WTC11 (cell line): ENCODE data around the gene CCDC6. TPM values are rescaled to one million over a fixed set of nuclear protein-coding genes. Genes with fewer than 3 reads are reported as not detected.

Experiments
- ATAC-seq: fragments of 200-7000 bp; cut with Tn5 transposase; 2 replicates; pipeline ENCODE4 v1.10.0; 2021; ENCODE audit warnings: mild to moderate bottlenecking, moderate library complexity
- CTCF ChIA-PET: fragments of 300-600 bp; sonication (Branson Sonifier 250); formaldehyde crosslinking; loops from one replicate; lab custom pipeline; 2021; ENCODE audit warnings: antibody characterized with exemption; lab: Charles Lee
- POLR2A ChIA-PET: fragments of 350-600 bp; sonication (Branson Sonifier 250); formaldehyde crosslinking; loops from one replicate; lab custom pipeline; 2021; ENCODE audit warnings: antibody characterized with exemption; lab: Charles Lee
- DNase-seq: peaks from one replicate; pipeline ENCODE4 v3.0.0; 2021; ENCODE audit warnings: low spot score
- H3K27ac Mint-ChIP-seq: 2 replicates; pipeline ENCODE4 v1.8.0; 2021; ENCODE audit warnings: mixed read lengths
- H3K27me3 Mint-ChIP-seq: 2 replicates; pipeline ENCODE4 v1.8.0; 2021; ENCODE audit warnings: low read depth, mild to moderate bottlenecking, moderate library complexity, mixed read lengths
- H3K36me3 Mint-ChIP-seq: 2 replicates; pipeline ENCODE4 v1.8.0; 2021; ENCODE audit warnings: mixed read lengths
- H3K4me1 Mint-ChIP-seq: 2 replicates; pipeline ENCODE4 v1.8.0; 2022; ENCODE audit warnings: mixed read lengths
- H3K4me3 Mint-ChIP-seq: 2 replicates; pipeline ENCODE4 v1.8.0; 2021; ENCODE audit warnings: mild to moderate bottlenecking, moderate library complexity, mixed read lengths
- H3K9me3 Mint-ChIP-seq: 2 replicates; pipeline ENCODE4 v1.8.0; 2021; ENCODE audit warnings: mixed read lengths
- ATF1 ChIP-seq: sonication (generic); formaldehyde crosslinking; IDR thresholded peaks from 2 replicates; pipeline ENCODE4 v1.8.1; 2023; ENCODE audit warnings: mild to moderate bottlenecking, moderate library complexity, missing genetic modification reagents
- CBFB ChIP-seq: sonication (generic); formaldehyde crosslinking; IDR thresholded peaks from 2 replicates; pipeline ENCODE4 v1.8.1; 2022; ENCODE audit warnings: mild to moderate bottlenecking, low read depth, missing genetic modification reagents
- ESRRA ChIP-seq: sonication (generic); formaldehyde crosslinking; IDR thresholded peaks from 2 replicates; pipeline ENCODE4 v1.8.1; 2022; ENCODE audit warnings: mild to moderate bottlenecking, missing genetic modification reagents, borderline replicate concordance
- ETV6 ChIP-seq: sonication (generic); formaldehyde crosslinking; IDR thresholded peaks from 2 replicates; pipeline ENCODE4 v1.8.1; 2022; ENCODE audit warnings: mild to moderate bottlenecking, missing genetic modification reagents
- FOXJ3 ChIP-seq: sonication (generic); formaldehyde crosslinking; IDR thresholded peaks from 2 replicates; pipeline ENCODE4 v1.9.0; 2021; ENCODE audit warnings: missing genetic modification reagents, mild to moderate bottlenecking, borderline replicate concordance
- IRF2 ChIP-seq: sonication (generic); formaldehyde crosslinking; IDR thresholded peaks from 2 replicates; pipeline ENCODE4 v1.8.0; 2022; ENCODE audit warnings: low read depth, missing genetic modification reagents, borderline replicate concordance
- JAZF1 ChIP-seq: fragments of 250-450 bp; sonication (Bioruptor Pico); IDR thresholded peaks from 2 replicates; pipeline ENCODE4 v1.9.0; 2021; ENCODE audit warnings: moderate library complexity, mild to moderate bottlenecking, inconsistent platforms
- NFYB ChIP-seq: sonication (generic); formaldehyde crosslinking; conservative IDR thresholded peaks from 2 replicates; pipeline ENCODE4 v1.8.0; 2022; ENCODE audit warnings: low read depth, missing genetic modification reagents
- RELA ChIP-seq: sonication (generic); formaldehyde crosslinking; IDR thresholded peaks from 2 replicates; pipeline ENCODE4 v1.8.1; 2022; ENCODE audit warnings: missing genetic modification reagents, mild to moderate bottlenecking, borderline replicate concordance
- SMAD4 ChIP-seq: sonication (generic); formaldehyde crosslinking; IDR thresholded peaks from 2 replicates; pipeline ENCODE4 v1.8.0; 2022; ENCODE audit warnings: mild to moderate bottlenecking, missing genetic modification reagents
- TEAD1 ChIP-seq: sonication (generic); formaldehyde crosslinking; IDR thresholded peaks from 2 replicates; pipeline ENCODE4 v1.8.0; 2022; ENCODE audit warnings: mild to moderate bottlenecking, missing genetic modification reagents
- ZNF138 ChIP-seq: sonication (generic); formaldehyde crosslinking; conservative IDR thresholded peaks from 2 replicates; pipeline ENCODE4 v1.8.1; 2022; ENCODE audit warnings: mild to moderate bottlenecking, moderate library complexity, missing genetic modification reagents
- ZNF671 ChIP-seq: fragments of 250-450 bp; sonication (Bioruptor Pico); IDR thresholded peaks from 2 replicates; pipeline ENCODE4 v1.8.0; 2021; ENCODE audit warnings: mild to moderate bottlenecking
- total RNA-seq: library from RNA; stranded (reverse); gene quantifications from 3 replicates; pipeline ENCODE4 v1.2.3, GENCODE V29; 2021
- TF ChIP-seq, protein P1 (sequence below): fragments of 250-450 bp; sonication (Bioruptor Pico); IDR thresholded peaks from 2 replicates; pipeline ENCODE4 v1.9.0; 2021; ENCODE audit warnings: mild to moderate bottlenecking
- TF ChIP-seq, protein P2 (sequence below): sonication (generic); formaldehyde crosslinking; IDR thresholded peaks from 2 replicates; pipeline ENCODE4 v1.8.1; 2023; ENCODE audit warnings: mild to moderate bottlenecking, missing genetic modification reagents, moderate library complexity
- TF ChIP-seq, protein P3 (sequence below): fragments of 250-450 bp; sonication (Bioruptor Pico); IDR thresholded peaks from 2 replicates; pipeline ENCODE4 v1.9.0; 2021; ENCODE audit warnings: mild to moderate bottlenecking
- TF ChIP-seq, protein P4 (sequence below): fragments of 250-450 bp; sonication (Bioruptor Pico); IDR thresholded peaks from 2 replicates; pipeline ENCODE4 v1.9.0; 2021; ENCODE audit warnings: mild to moderate bottlenecking, borderline replicate concordance
- TF ChIP-seq, protein P5 (sequence below): fragments of 250-450 bp; sonication (Bioruptor Pico); conservative IDR thresholded peaks from 2 replicates; pipeline ENCODE4 v1.9.0; 2021; ENCODE audit warnings: mild to moderate bottlenecking

CCDC6 gene
- total RNA-seq, 1 experiment from 2014 or later = 55.2 TPM

GRCh38 chr10:59888781-59889435 is 17.4 kb downstream of the CCDC6 start (continued):
- TF ChIP-seq, protein P1, sequence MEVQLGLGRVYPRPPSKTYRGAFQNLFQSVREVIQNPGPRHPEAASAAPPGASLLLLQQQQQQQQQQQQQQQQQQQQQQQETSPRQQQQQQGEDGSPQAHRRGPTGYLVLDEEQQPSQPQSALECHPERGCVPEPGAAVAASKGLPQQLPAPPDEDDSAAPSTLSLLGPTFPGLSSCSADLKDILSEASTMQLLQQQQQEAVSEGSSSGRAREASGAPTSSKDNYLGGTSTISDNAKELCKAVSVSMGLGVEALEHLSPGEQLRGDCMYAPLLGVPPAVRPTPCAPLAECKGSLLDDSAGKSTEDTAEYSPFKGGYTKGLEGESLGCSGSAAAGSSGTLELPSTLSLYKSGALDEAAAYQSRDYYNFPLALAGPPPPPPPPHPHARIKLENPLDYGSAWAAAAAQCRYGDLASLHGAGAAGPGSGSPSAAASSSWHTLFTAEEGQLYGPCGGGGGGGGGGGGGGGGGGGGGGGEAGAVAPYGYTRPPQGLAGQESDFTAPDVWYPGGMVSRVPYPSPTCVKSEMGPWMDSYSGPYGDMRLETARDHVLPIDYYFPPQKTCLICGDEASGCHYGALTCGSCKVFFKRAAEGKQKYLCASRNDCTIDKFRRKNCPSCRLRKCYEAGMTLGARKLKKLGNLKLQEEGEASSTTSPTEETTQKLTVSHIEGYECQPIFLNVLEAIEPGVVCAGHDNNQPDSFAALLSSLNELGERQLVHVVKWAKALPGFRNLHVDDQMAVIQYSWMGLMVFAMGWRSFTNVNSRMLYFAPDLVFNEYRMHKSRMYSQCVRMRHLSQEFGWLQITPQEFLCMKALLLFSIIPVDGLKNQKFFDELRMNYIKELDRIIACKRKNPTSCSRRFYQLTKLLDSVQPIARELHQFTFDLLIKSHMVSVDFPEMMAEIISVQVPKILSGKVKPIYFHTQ = no peak
- TF ChIP-seq ATF1 (CRISPR knock-in tag) (no peak), ZNF671 (no peak), ZNF138 (CRISPR knock-in tag) (no peak), IRF2 (CRISPR knock-in tag) (no peak), RELA (no peak), TEAD1 (CRISPR knock-in tag) (no peak)
- TF ChIP-seq, protein P2, sequence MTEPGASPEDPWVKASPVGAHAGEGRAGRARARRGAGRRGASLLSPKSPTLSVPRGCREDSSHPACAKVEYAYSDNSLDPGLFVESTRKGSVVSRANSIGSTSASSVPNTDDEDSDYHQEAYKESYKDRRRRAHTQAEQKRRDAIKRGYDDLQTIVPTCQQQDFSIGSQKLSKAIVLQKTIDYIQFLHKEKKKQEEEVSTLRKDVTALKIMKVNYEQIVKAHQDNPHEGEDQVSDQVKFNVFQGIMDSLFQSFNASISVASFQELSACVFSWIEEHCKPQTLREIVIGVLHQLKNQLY (CRISPR knock-in tag) = no peak

DNA sequence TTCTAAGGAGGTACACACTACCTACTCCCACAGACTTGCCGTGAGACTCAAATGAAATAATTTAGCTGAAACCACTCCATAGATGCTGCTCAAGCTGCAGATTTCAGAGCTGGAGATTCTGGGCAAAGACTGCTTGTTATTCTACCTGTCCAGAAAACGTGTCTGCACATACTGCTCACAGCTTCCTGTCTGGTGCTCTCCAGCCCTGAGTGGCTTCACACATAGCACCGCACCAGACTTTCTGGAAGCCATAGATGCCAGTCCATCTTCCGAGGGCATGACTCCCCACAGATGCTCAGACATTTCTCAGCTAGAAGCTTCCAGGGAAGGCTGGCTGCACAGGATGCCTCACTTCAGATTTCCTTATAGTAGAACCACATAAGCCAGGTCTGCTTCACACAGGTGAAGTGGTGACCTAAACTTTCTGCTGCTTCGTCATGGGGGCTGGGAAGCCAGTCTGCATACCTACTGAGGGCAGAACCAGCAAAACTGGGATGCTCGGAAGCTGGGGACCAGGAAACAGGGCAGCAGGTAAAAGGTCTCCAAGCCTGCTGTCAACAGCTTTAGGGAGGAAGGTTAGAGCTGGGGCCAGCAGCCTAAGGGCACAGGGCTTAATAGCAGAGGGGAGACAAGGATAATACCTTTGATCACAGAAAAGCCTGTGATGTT is 18.2 kb downstream of the CCDC6 start:
- H3K9me3 Mint-ChIP-seq = no peaks in the 10 kb centered on the region
- peaks cover 4% of the 10 kb centered on the region; the same call in 1 of the 2 replicates for H3K36me3 Mint-ChIP-seq
- no peak for TF ChIP-seq ESRRA (CRISPR knock-in tag)
- TF ChIP-seq, protein P3, sequence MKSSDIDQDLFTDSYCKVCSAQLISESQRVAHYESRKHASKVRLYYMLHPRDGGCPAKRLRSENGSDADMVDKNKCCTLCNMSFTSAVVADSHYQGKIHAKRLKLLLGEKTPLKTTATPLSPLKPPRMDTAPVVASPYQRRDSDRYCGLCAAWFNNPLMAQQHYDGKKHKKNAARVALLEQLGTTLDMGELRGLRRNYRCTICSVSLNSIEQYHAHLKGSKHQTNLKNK = no peak
- TF ChIP-seq CBFB (CRISPR knock-in tag) = no peak
- no peak for TF ChIP-seq ETV6 (CRISPR knock-in tag)
- TF ChIP-seq, protein P4, sequence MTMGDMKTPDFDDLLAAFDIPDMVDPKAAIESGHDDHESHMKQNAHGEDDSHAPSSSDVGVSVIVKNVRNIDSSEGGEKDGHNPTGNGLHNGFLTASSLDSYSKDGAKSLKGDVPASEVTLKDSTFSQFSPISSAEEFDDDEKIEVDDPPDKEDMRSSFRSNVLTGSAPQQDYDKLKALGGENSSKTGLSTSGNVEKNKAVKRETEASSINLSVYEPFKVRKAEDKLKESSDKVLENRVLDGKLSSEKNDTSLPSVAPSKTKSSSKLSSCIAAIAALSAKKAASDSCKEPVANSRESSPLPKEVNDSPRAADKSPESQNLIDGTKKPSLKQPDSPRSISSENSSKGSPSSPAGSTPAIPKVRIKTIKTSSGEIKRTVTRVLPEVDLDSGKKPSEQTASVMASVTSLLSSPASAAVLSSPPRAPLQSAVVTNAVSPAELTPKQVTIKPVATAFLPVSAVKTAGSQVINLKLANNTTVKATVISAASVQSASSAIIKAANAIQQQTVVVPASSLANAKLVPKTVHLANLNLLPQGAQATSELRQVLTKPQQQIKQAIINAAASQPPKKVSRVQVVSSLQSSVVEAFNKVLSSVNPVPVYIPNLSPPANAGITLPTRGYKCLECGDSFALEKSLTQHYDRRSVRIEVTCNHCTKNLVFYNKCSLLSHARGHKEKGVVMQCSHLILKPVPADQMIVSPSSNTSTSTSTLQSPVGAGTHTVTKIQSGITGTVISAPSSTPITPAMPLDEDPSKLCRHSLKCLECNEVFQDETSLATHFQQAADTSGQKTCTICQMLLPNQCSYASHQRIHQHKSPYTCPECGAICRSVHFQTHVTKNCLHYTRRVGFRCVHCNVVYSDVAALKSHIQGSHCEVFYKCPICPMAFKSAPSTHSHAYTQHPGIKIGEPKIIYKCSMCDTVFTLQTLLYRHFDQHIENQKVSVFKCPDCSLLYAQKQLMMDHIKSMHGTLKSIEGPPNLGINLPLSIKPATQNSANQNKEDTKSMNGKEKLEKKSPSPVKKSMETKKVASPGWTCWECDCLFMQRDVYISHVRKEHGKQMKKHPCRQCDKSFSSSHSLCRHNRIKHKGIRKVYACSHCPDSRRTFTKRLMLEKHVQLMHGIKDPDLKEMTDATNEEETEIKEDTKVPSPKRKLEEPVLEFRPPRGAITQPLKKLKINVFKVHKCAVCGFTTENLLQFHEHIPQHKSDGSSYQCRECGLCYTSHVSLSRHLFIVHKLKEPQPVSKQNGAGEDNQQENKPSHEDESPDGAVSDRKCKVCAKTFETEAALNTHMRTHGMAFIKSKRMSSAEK (CRISPR knock-in tag) = no peak
- TF ChIP-seq SMAD4 (CRISPR knock-in tag) = no peak
- TF ChIP-seq JAZF1 = no peak
- no peak for TF ChIP-seq FOXJ3 (CRISPR knock-in tag)
- TF ChIP-seq, protein P5, sequence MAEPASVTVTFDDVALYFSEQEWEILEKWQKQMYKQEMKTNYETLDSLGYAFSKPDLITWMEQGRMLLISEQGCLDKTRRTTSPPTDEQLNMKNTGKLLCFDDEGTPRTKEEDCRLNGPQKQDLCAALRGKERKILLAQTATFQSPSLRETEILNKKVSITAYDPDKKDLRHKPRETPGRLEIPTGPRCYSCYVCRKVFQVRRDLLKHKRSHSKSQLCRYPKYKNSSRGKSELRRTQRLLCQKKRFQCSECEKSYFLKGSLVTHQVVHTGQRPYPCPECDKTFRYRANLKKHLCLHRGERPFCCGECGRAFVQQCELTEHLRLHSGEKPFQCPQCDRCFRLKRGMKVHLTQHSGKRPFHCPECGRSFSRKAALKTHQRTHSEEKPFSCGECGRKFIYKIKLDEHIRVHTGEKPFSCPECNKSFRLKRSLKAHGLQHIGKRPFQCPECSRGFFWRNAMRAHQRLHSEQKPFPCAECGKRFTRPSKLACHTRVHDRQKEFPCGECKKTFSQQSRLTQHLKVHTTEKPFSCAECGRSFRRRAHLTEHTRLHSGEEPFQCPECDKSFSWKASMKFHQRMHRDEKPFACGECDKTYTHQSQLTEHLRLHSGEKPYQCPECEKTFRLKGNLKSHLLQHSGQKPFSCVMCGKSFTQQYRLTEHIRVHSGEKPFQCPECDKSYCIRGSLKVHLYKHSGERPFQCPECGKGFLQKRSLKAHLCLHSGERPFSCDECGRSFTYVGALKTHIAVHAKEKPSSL (CRISPR knock-in tag) = no peak
- TF ChIP-seq NFYB = no peak
- POLR2A ChIA-PET = interaction anchor here (0.6 kb wide), 1 partner anchor 79 kb away, joined by 7 read pairs; no protein-coding TSS in a partner anchor
- peaks cover 70% of the 10 kb centered on the region for H3K4me1 Mint-ChIP-seq
- DNase-seq (no peak), ATAC-seq (no peak; the same call in 1 of the 2 replicates)
- no peak overlapping the region for H3K4me3 Mint-ChIP-seq
- no peaks in the 10 kb centered on the region for H3K27me3 Mint-ChIP-seq
- H3K27ac Mint-ChIP-seq = 0 out of 2 replicates have a peak overlapping the region, but pooled peaks have one; percentile 37
- CTCF ChIA-PET = interaction anchor here (0.8 to 1.6 kb wide), 3 partner anchors 18 to 57 kb away, joined by 4 to 9 read pairs (median 5); partner anchors contain the start of gene CCDC6
